ENCODE measurements around the gene OR7A5.
"Not testable (repeated sequence)": the region's sequence is repeated elsewhere in the genome, so short reads cannot be mapped to it uniquely, and the experiment has no call there.

Gene OR7A5

GRCh38 chr19:14835011-14835410, at the start of gene OR7A5, which contains the start of gene OR7C1:
TSS of gene OR7A5 (minus strand) at chr19:14835185. CDS start at chr19:14828241, 6,944 bp downstream.
TSS of gene OR7C1 (minus strand) at chr19:14835185. CDS start at chr19:14800136, 35,049 bp downstream.
- DNase-seq: no peak

GRCh38 chr19:14871619-14872230, 36.7 kb upstream of the OR7A5 start:
- DNase-seq: peak; percentile 71

- DNase-seq: no peak
Observed at GRCh38 chr19:14868497-14868896, 33.5 kb upstream of the OR7A5 start.

GRCh38 chr19:14848822-14849221, 13.8 kb upstream of the OR7A5 start, which contains the start of gene OR7A10:
TSS of gene OR7A10 (minus strand) at chr19:14848922. CDS start at chr19:14841877, 7,045 bp downstream.
- DNase-seq: no peak

GRCh38 chr19:14843578-14843977, 8.6 kb upstream of the OR7A5 start:
- DNase-seq: no peak

- DNase-seq: no peak
Observed at GRCh38 chr19:14843169-14843568, 8.2 kb upstream of the OR7A5 start.

- DNase-seq: no peak
Observed at GRCh38 chr19:14840206-14840605, 5.2 kb upstream of the OR7A5 start.

- DNase-seq: no peak
Observed at GRCh38 chr19:14837391-14837790, 2.4 kb upstream of the OR7A5 start.

GRCh38 chr19:14830702-14831101, 4.3 kb downstream of the OR7A5 start:
- DNase-seq: peak; percentile 84

- DNase-seq: no peak
Observed at GRCh38 chr19:14826006-14826405, 9.0 kb downstream of the OR7A5 start.

- peak; percentile 51 for DNase-seq
Observed at GRCh38 chr19:14821937-14822336, 13.0 kb downstream of the OR7A5 start.

GRCh38 chr19:14818588-14818987, 16.4 kb downstream of the OR7A5 start:
- DNase-seq: no peak

GRCh38 chr19:14817052-14817451, 17.9 kb downstream of the OR7A5 start:
- DNase-seq: no peak

- peak; percentile 29 for DNase-seq
Observed at GRCh38 chr19:14814982-14815652, 19.9 kb downstream of the OR7A5 start.

- no peak for DNase-seq
Observed at GRCh38 chr19:14809272-14810057, 25.5 kb downstream of the OR7A5 start.

GRCh38 chr19:14804765-14805164, 30.2 kb downstream of the OR7A5 start:
- no peak for DNase-seq

GRCh38 chr19:14798760-14799159, 36.2 kb downstream of the OR7A5 start:
- DNase-seq: no peak

GRCh38 chr19:14796021-14796420, 39.0 kb downstream of the OR7A5 start:
- no peak for DNase-seq

- DNase-seq: peak; percentile 75
Observed at GRCh38 chr19:14795078-14795721, 39.8 kb downstream of the OR7A5 start.

GRCh38 chr19:14792250-14792649, 42.7 kb downstream of the OR7A5 start:
- DNase-seq: not testable (repeated sequence)

- peak; percentile 66 for DNase-seq
Observed at GRCh38 chr19:14786421-14786851, 48.5 kb downstream of the OR7A5 start.

GRCh38 chr19:14785102-14785793, 49.7 kb downstream of the OR7A5 start:
- DNase-seq: peak; percentile 95
